GM19438 (cell line): ENCODE measurements around the gene CAV2.
"Not testable (repeated sequence)": the region's sequence is repeated elsewhere in the genome, so short reads cannot be mapped to it uniquely, and the experiment has no call there.

Experiments used
- ATAC-seq: cut with Tn5 transposase; IDR thresholded peaks from one replicate; pipeline ENCODE4 v1.9.1; 2021; ENCODE audit warnings: low read depth; ENCODE audit not compliant: unreplicated experiment

The CAV2 gene, protein sequence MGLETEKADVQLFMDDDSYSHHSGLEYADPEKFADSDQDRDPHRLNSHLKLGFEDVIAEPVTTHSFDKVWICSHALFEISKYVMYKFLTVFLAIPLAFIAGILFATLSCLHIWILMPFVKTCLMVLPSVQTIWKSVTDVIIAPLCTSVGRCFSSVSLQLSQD

DNA sequence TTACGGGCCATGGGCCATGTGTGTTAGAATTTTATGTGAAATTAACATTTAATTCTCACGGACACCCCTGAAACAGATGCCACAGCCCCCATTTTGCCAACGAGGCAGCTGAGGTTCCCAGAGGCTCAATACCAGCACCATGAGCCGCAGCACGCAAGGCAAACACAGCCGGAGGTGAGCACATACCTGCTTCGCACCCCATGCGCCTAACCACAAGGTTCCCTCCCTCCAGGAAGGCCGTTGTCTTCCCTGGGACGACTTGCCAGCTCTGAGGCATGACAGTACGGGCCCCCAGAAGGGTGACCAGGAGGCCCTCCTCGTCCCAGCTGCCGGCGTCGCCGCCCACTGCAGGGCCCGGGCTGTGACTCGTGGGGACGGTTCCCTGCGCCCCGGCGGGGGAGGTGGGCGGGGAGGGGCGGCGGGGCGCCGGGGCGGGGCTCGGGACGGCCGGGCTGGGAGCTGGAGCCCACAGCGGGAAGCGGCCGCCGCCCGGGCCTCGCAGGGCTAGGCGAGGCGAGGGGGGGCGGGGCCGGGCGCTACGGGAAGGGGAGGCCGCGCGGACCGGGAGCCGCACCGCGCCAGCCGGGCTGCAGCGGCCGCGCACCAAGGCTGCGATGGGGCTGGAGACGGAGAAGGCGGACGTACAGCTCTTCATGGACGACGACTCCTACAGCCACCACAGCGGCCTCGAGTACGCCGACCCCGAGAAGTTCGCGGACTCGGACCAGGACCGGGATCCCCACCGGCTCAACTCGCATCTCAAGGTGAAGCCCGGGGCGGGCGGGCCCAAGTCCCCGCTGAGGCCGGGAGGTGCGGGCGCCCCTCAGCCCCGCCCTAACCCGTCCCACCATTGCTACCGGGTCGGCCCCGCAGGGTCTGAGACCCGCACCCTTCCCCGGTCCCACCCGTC lies at the start of gene CAV2:
TSS of gene CAV2 (plus strand) at position 571 of the 910 bp plus-strand sequence. CDS start at position 615, 44 bp downstream.
- ATAC-seq: peak; percentile 54

DNA sequence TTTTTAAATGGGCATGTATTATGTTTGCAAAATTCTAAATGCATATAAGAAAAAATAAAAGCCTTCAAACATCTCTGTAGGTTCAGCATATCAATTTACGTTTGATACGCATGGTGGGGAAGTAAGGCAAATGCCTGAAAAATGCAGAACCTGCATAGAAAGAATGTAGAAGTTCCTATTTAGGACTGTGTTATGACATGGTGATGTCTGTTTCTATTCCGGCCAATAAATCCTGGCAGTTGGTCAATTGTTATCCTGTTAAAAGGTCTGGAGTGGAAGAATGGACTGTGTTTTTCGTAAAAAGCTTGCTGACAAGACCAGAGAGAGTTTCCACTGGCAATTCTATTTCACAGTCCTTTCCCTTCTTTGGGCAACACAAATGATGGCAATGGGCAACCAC lies 49.6 kb upstream of the CAV2 start:
- ATAC-seq: no peak

DNA sequence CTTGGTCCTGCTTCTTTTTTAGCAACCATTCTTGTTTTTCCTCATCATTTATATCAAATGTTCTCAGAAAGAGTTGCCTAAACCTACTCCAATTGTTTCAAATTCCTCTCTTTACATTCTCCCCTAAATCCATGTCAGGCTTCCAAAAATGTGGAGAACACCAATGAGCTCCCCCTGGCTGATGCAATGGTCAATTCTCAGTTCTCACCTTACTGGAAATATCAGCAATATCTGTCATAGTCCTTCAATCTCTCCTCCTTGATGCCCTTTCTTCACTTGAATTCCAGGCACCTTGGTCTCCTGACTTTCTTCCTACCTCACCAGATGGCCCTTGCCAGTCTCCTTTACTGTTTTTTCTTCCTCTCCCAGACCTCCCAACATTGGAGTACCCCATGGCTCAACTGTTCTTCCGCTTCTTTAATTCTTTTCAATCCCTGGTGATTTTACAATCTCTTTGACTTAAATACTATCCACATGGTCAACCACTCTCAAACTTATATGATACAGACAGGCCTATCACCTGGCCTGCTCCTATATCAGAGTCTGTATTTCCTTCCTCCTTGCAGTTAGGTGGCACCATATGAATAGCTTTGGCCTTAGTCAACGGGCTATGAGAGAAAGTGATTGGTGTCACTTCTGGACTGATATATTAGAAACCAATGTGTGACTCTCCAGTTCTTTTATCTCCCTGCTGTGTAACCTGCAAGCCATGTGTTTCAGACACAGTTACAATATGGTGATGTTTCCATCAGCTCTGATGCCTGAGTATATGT lies 47.4 kb upstream of the CAV2 start:
- no peak for ATAC-seq

DNA sequence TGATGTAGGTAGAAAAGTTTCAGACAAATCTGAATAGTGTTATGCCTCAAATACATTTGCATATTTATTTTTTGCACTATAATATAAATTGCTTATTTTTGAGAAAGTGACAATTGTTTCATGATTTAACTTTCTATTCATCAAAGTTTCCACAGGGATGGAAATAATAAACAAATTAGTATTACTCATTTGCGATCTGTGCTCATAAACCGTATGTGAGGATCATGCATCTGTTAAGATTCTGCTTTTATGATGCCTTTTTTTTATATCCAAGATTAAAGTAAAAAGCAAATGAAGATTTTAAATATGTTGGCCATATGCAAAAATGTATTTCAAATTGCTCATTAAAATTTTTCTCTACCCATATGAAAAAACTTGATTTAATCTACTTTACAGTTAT lies 45.2 kb upstream of the CAV2 start:
- no peak for ATAC-seq

DNA sequence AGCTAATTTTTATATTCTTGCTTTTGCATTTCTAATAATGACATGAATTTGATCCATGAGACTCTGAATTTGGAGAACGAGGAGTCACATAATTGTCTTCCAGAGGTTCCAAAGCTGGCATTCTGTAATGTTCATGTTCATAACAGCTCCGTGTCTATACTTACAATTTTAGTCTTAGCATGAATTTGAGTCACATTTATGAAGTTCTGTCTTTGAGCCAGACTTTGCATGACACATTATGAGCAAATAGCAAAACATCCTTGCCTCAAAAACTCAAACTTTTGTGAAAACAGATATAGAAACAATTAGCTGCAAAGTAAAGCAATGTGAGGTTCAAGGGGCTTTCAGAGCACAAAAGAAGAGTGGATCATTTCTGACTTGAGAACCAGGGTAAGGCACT lies 44.5 kb upstream of the CAV2 start:
- no peak for ATAC-seq

DNA sequence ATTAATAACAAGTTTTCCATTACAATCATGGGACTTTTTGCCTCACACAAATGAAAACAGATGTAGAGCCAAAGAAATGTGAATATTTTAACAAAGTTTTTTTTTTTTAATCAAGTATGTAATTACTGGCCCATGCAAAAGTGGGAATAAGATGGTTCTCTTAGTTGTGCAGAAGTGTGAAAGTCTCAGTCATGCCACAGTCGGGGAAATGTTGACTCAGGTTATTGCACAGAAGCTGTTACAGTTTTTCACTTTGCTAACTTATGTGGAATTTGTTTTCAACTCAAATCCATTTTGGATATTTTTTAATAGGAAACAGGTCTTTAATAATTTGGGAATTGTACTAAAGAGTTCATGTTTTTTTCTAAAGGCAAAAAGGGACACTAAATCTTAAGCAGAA lies 44.0 kb upstream of the CAV2 start:
- ATAC-seq: no peak

DNA sequence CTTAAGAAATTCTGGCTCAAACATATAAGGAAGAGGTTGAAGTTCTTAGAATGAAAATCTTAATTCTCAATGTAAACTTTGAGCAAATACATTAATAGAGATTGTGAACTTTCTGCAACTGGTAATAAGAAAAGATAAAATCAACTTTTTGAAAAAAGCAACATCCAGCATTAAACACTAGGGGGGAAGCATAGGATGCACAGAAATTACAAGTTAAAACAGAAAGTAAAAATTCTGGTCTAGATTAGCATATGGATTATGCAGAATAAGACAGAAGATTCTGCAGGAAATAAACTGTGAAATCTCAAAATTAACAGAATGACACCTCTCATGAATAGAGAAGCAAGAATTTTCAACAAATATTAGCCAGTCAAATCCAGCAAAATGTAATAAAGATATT lies 38.0 kb upstream of the CAV2 start:
- ATAC-seq: no peak

DNA sequence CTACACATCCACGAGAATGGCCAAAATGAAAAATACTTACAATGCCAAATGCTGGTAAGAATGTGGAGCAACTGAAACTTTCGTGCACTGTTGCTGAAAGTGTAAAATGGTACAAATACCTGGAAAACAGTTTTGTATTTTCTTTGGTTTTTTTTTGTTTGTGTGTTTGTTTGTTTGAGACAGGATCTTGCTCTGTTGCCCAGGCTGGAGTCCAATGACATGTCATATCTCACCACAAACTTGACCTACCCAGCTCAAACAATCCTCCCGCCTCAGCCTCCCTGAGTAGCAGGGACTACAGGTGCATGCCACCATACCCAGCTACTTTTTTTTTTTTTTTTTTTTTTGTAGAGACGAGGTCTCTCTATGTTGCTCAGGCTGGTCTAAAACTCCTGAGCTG lies 35.6 kb upstream of the CAV2 start:
- ATAC-seq: no peak

DNA sequence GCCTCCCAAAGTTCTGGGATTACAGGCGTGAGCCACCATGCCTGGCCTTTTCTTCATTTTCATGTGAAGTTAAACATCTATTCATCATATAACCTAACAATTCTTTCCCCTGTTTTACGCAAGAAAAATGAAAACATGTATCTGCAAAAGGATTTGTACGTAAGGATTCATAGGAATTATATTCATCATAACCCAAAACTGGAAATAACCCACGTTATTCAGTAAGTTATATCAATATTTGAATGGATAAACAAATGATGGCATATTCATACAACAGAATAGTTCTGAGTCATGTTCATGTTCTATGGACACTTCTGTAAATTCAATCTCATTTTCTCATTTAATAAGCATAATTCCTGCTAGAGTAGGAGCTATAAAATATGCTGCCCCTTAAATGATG lies 35.2 kb upstream of the CAV2 start:
- ATAC-seq: no peak

DNA sequence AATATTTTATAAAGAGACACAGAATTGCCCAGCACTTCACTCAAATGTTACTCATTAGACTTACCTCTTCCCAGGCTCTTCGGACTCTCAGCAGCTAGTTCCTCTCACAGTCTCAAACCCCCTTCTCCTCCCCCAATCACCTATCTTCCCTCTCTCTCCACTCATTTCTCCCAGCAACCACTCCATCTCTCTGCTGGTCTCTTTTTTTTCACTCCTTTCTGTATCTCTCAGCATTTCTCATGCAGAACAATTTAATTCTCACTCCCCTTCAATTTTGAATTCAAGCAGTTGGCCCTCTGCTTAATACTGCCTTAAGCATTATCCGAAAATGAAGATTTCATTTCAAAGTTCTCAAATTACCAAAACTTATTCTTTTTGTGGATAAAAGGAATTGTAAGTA lies 34.4 kb upstream of the CAV2 start:
- ATAC-seq: no peak

DNA sequence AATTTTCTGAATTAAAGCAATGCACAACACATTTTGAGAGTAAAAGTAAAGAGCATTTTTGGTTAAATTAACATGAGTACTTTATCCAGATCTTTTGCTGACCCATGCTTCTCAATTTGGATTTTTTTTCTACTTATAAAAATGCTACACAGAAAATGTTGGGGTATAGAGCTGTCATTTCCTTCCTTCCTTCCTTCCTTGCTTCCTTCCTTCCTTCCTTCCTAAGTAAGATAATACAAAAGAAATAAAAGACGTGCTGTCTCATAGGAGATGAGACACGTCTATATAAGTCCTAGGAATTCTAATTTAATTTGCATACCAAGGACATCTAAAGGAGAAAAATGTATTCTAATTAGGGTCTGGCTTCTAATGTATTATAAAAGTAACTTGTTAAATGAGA lies 31.0 kb upstream of the CAV2 start:
- ATAC-seq: no peak

DNA sequence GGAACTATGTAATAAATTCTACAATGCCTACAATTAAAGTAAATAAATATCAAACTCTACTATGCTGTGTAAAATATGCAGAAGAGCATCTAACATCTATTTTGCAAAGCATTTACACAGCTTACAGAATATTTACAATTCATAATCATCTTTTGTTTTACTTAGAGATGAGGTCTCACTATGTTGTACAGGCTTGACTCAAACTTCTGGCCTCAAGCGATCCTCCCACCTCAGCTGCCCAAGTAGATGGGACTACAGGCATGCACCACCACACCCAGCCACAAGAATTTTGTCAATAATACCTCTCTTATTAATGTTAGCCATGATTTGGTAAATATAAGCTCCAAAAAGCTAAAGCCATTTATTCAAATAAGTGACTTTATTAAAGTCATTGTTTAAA lies 21.9 kb upstream of the CAV2 start:
- ATAC-seq: no peak

DNA sequence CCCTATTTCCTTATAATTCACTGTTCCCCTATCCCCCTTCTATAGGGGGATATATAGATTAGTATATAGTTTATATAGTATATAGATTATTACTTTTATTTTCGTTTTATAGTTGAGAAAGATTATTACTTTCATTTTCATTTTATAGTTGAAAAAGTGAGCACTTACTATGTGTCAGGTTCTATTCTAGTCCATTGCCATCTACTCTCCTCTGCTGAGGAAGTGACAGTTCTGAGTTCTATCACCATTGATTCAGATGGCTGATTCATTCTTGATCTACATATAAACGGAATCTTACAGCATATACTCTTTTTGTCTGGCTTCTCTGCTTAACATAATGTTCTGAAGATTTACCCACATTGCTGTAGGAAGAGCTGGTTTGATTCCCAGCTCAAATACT lies 20.7 kb upstream of the CAV2 start:
- no peak for ATAC-seq

DNA sequence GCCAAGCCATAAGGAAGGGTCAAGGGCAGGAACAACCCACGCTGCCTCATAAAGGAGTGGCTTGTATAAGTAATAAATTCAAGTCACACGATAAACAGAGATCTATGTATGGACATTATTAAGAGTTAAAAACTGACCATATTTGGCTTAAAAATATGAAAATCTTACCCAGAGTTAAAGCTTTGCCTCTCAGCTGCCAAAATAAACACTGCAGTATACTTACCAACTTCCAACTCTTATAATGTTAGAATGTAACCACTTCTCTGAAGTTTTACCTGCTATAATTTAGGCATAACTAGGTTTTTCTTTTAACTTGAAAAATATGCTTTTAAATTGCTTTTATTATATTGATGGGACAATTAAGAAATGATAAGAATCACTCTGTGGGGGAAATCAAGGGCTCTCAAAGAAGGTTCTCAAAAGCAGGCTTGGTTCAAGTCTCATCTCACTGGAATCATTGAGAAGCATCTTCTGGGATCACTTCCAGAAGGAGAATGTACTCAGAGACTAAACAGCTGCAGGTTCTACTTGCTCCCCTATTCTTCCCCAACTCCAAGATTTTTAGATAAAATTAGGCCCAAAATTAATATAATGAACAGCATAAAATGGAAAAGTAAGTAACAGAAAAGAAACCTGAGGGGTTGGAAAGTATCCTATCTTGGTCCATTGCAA lies 16.1 kb upstream of the CAV2 start:
- no peak for ATAC-seq

DNA sequence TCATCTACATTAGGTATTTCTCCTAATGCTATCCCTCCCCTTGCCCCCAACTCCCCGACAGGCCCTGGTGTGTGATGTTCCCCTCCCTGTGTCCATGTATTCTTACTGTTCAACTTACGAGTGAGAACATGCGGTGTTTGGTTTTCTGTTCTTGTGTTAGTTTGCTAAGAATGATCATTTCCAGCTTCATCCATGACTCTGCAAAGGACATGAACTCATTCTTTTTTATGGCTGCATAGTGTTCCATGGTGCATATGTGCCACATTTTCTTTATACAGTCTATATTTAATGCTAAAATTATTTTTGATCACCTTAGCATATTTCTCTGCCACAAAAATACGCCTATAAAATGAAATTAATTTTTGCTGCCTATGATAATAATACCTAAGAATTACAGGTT lies 15.1 kb upstream of the CAV2 start:
- ATAC-seq: not testable (repeated sequence)

DNA sequence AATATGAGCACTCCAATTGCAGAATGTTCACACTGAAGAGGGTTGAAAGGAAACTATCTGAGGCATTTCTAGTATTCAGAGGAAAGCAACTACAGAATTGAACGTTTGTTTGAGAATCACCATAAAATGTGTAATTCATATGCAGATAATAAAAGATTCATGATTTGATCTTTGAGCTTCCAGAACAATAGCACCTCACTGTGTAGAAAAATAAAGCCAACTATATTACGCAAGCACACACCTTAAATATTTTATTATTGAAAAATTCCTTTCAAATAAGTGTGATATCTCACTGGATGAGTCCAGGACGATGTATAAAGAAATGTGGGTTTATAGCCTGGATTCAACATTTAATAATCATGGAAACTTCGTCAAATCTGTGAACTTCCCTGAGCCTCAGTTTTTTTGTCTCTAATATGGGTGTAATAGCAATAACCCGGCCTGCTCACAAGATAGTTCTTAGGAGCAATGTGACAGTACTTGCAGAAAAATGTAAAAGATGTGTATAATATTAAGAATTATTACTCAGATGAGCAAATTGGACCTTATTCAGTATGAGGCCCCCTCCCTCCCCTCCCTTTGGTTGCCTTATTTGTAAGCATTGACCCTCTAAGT lies 11.5 kb upstream of the CAV2 start:
- ATAC-seq: no peak

DNA sequence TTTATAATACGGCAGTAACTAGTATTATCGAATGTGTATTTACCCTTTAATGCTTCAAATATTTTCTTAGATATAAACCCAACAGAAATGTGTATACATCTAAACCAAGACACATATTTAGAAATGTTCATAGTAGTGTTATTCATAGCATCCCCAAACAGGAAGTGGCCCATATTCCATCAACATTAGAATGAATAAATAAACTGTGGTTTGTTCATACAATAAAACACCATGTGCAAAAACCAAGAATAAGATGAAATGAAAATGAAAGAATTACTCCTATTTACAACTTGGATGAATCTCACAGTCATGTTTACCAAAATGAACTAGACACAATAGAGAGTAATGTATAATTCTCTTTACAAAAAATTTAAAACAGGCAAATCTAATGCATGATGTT lies 9.2 kb upstream of the CAV2 start:
- ATAC-seq: no peak

DNA sequence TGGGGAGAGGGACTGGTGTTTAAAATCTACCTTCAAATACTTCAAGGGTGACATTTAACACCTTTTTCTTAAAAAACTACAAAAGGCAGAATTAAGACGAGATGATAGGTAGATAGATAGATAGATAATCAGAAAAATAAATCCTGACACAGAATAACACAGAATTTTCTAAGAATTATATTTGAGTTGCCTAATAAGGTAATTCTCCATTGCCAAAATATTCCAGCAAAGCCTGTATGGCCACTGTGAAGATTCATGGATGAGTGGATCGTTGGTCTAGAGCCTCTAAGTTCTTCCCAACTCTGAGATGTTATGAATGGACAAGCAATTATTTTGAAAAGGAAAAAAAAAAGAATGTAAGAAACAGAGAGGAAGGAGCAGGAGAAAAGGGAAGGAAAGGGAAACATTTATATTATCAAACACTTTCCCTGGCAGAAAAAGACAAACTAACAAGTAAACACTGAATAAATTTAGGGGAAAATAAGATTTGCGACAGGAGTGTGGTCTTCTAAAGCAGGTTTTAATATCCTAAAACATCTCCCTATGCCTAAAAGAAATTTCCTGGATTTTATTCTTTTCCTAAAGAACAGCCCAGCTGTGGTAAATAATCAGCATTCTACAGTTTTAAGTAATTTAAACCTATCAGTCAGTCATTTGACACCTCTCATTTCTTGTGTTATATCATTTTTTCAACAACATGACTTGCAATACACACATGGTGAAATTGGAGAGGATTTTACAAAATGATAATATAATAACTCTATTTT lies 7.5 kb upstream of the CAV2 start:
- ATAC-seq: no peak

DNA sequence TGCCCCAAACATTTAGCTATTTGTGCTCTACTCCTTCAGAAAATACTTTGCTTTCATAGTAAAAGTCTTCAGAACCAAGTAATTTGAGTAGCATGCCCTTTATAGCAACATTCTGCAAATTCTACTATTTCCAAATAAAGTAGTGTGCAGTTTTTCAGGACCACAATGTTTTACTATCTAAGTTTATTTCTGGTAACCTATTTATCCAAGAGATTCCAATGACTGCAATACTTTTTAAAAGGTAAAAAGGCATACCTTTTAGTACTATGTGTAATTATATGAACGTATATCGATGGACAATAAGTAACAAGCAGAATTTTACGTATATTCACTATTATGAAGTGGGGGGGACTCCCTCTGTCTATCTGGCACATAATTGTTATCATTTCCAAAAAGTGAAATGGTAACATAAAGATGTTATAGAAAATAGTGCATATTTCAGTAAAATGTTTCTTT lies 6.9 kb upstream of the CAV2 start:
- no peak for ATAC-seq

DNA sequence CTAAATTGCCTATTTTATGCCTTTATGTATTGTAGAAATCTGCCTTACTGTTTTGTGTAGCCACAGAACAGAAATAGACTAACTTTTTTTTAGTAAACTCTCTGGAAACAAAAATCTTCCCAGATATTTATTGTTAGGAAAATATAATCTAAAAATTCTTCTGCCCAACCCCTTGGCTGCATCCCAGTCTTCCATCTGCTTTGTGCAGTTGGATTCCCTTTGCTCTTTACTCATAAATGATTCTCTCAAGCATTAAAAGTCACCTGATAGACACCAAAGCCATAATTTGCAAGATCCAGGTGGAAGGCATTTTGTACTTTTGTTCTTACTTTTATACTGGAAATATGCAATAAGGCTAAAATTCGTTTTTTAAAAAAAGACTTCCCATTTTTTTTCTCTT lies 6.1 kb upstream of the CAV2 start:
- no peak for ATAC-seq
